SK-N-SH treated with all-trans-retinoic acid at 6 μM for 48 hours (cell line): ENCODE measurements around the gene ANKIB1.

ENCODE experiments used
- ATAC-seq: fragments of 200-7000 bp; cut with Tn5 transposase; 3 replicates; pipeline ENCODE4 v1.9.1; 2020; ENCODE audit warnings: mild to moderate bottlenecking, moderate library complexity
- ARNTL ChIP-seq: fragments of 450-650 bp; formaldehyde crosslinking; IDR thresholded peaks from 2 replicates; pipeline ENCODE4 v1.5.0; 2020; ENCODE audit warnings: low read depth, mild to moderate bottlenecking, moderate library complexity, borderline replicate concordance
- BACH2 ChIP-seq: fragments of 250-450 bp; sonication (Bioruptor Pico); IDR thresholded peaks from 2 replicates; pipeline ENCODE4 v1.9.0; 2021; ENCODE audit warnings: mild to moderate bottlenecking, borderline replicate concordance
- CSDC2 ChIP-seq: fragments of 250-450 bp; sonication (Bioruptor Pico); IDR thresholded peaks from 2 replicates; pipeline ENCODE4 v1.5.0; 2020; ENCODE audit warnings: mild to moderate bottlenecking, moderate library complexity
- ESRRG ChIP-seq: fragments of 250-450 bp; sonication (Bioruptor Pico); IDR thresholded peaks from 2 replicates; pipeline ENCODE4 v1.6.1; 2021; ENCODE audit warnings: mild to moderate bottlenecking
- GLIS3 ChIP-seq: fragments of 250-450 bp; sonication (Bioruptor Pico); IDR thresholded peaks from 2 replicates; pipeline ENCODE4 v1.5.0; 2020; ENCODE audit warnings: mild to moderate bottlenecking, moderate library complexity
- ISL1 ChIP-seq: fragments of 250-450 bp; sonication (Bioruptor Pico); IDR thresholded peaks from 2 replicates; pipeline ENCODE4 v2.1.2; 2022; ENCODE audit warnings: mild to moderate bottlenecking, moderate library complexity
- OSR1 ChIP-seq: fragments of 250-450 bp; sonication (Bioruptor Pico); IDR thresholded peaks from 2 replicates; pipeline ENCODE4 v1.8.0; 2022; ENCODE audit warnings: moderate library complexity, mild to moderate bottlenecking, inconsistent platforms
- PATZ1 ChIP-seq: fragments of 250-450 bp; sonication (Bioruptor Pico); IDR thresholded peaks from 2 replicates; pipeline ENCODE4 v1.8.0; 2020; ENCODE audit warnings: mild to moderate bottlenecking, moderate library complexity, borderline replicate concordance
- POU6F1 ChIP-seq: fragments of 250-450 bp; sonication (Bioruptor Pico); IDR thresholded peaks from 2 replicates; pipeline ENCODE4 v1.8.0; 2021; ENCODE audit warnings: low read depth, mild to moderate bottlenecking, moderate library complexity, borderline replicate concordance
- PPARA ChIP-seq: fragments of 250-450 bp; sonication (Bioruptor Pico); IDR thresholded peaks from 2 replicates; pipeline ENCODE4 v1.5.0; 2020; ENCODE audit warnings: mild to moderate bottlenecking, borderline replicate concordance
- RARB ChIP-seq: fragments of 250-450 bp; sonication (Bioruptor Pico); IDR thresholded peaks from 2 replicates; pipeline ENCODE4 v1.8.0; 2021; ENCODE audit warnings: mild to moderate bottlenecking, moderate library complexity
- SNAI2 ChIP-seq: fragments of 250-450 bp; sonication (Bioruptor Pico); IDR thresholded peaks from 2 replicates; pipeline ENCODE4 v1.5.0; 2020; ENCODE audit warnings: mild to moderate bottlenecking, moderate library complexity
- TCF4 ChIP-seq: fragments of 250-450 bp; sonication (Bioruptor Pico); IDR thresholded peaks from 2 replicates; pipeline ENCODE4 v1.8.0; 2021; ENCODE audit warnings: mild to moderate bottlenecking, moderate library complexity, borderline replicate concordance
- TOX ChIP-seq: fragments of 250-450 bp; sonication (Bioruptor Pico); IDR thresholded peaks from 2 replicates; pipeline ENCODE4 v1.8.0; 2021; ENCODE audit warnings: mild to moderate bottlenecking, moderate library complexity, borderline replicate concordance
- ZC3H10 ChIP-seq: fragments of 250-450 bp; sonication (Bioruptor Pico); IDR thresholded peaks from 2 replicates; pipeline ENCODE4 v1.5.1; 2021; ENCODE audit warnings: mild to moderate bottlenecking, moderate library complexity
- ZFP3 ChIP-seq: fragments of 250-450 bp; sonication (Bioruptor Pico); IDR thresholded peaks from 2 replicates; pipeline ENCODE4 v1.5.0; 2020; ENCODE audit warnings: mild to moderate bottlenecking, moderate library complexity
- ZFP30 ChIP-seq: fragments of 450-650 bp; formaldehyde crosslinking; IDR thresholded peaks from 2 replicates; pipeline ENCODE4 v1.5.0; 2022; ENCODE audit warnings: mild to moderate bottlenecking, moderate library complexity
- ZNF565 ChIP-seq: fragments of 450-650 bp; formaldehyde crosslinking; conservative IDR thresholded peaks from 2 replicates; pipeline ENCODE4 v1.5.0; 2020; ENCODE audit warnings: low read depth, mild to moderate bottlenecking, moderate library complexity
- ZNF70 ChIP-seq: fragments of 450-650 bp; formaldehyde crosslinking; IDR thresholded peaks from 2 replicates; pipeline ENCODE4 v1.5.0; 2020; ENCODE audit warnings: mild to moderate bottlenecking, moderate library complexity
- ZNF8 ChIP-seq: fragments of 450-650 bp; formaldehyde crosslinking; IDR thresholded peaks from 2 replicates; pipeline ENCODE4 v1.5.0; 2020; ENCODE audit warnings: mild to moderate bottlenecking, moderate library complexity
- TF ChIP-seq, protein P1 (sequence below): fragments of 250-450 bp; sonication (Bioruptor Pico); IDR thresholded peaks from 2 replicates; pipeline ENCODE4 v1.5.1; 2021; ENCODE audit warnings: mild to moderate bottlenecking, moderate library complexity
- TF ChIP-seq, protein P2 (sequence below): fragments of 250-450 bp; sonication (Bioruptor Pico); IDR thresholded peaks from 2 replicates; pipeline ENCODE4 v1.5.1; 2020; ENCODE audit warnings: low read depth, mild to moderate bottlenecking, moderate library complexity

ANKIB1 gene

GRCh38 chr7:92275327-92275726 is 29.6 kb downstream of the ANKIB1 start:
- ATAC-seq: no peak

GRCh38 chr7:92276460-92276864 is 30.7 kb downstream of the ANKIB1 start:
- TF ChIP-seq GLIS3 (CRISPR knock-in tag) (no peak), ZFP30 (no peak), SNAI2 (CRISPR knock-in tag) (no peak), ZNF8 (CRISPR knock-in tag) (no peak), PPARA (no peak), BACH2 (CRISPR knock-in tag) (no peak), ZNF565 (CRISPR knock-in tag) (no peak), ZNF70 (CRISPR knock-in tag) (no peak), ZC3H10 (CRISPR knock-in tag) (no peak), TCF4 (no peak)
- TF ChIP-seq, protein P1, sequence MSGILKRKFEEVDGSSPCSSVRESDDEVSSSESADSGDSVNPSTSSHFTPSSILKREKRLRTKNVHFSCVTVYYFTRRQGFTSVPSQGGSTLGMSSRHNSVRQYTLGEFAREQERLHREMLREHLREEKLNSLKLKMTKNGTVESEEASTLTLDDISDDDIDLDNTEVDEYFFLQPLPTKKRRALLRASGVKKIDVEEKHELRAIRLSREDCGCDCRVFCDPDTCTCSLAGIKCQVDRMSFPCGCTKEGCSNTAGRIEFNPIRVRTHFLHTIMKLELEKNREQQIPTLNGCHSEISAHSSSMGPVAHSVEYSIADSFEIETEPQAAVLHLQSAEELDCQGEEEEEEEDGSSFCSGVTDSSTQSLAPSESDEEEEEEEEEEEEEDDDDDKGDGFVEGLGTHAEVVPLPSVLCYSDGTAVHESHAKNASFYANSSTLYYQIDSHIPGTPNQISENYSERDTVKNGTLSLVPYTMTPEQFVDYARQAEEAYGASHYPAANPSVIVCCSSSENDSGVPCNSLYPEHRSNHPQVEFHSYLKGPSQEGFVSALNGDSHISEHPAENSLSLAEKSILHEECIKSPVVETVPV (CRISPR knock-in tag): no peak
- TF ChIP-seq, protein P2, sequence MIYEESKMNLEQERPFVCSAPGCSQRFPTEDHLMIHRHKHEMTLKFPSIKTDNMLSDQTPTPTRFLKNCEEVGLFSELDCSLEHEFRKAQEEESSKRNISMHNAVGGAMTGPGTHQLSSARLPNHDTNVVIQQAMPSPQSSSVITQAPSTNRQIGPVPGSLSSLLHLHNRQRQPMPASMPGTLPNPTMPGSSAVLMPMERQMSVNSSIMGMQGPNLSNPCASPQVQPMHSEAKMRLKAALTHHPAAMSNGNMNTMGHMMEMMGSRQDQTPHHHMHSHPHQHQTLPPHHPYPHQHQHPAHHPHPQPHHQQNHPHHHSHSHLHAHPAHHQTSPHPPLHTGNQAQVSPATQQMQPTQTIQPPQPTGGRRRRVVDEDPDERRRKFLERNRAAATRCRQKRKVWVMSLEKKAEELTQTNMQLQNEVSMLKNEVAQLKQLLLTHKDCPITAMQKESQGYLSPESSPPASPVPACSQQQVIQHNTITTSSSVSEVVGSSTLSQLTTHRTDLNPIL (CRISPR knock-in tag): no peak
- no peak for ATAC-seq

More at GRCh38 chr7:92275327-92275726, 29.6 kb downstream of the ANKIB1 start:
- no peak for TF ChIP-seq ZNF70 (CRISPR knock-in tag)
- no peak for TF ChIP-seq ESRRG
- TF ChIP-seq ISL1: no peak
- no peak for TF ChIP-seq ZFP30
- no peak for TF ChIP-seq ZC3H10 (CRISPR knock-in tag)
- TF ChIP-seq PPARA: no peak
- no peak for TF ChIP-seq RARB
- TF ChIP-seq BACH2 (CRISPR knock-in tag): no peak
- TF ChIP-seq, all 23 proteins: peak for 0

GRCh38 chr7:92279396-92280031 is 33.7 kb downstream of the ANKIB1 start:
- TF ChIP-seq POU6F1 (no peak), ARNTL (CRISPR knock-in tag) (no peak), ZFP30 (no peak), TCF4 (no peak), RARB (no peak), BACH2 (CRISPR knock-in tag) (no peak), ZFP3 (no peak), ZC3H10 (CRISPR knock-in tag) (no peak), OSR1 (CRISPR knock-in tag) (no peak), SNAI2 (CRISPR knock-in tag) (no peak), PPARA (no peak), ESRRG (no peak), PATZ1 (no peak), TOX (no peak), ZNF70 (CRISPR knock-in tag) (no peak), CSDC2 (no peak), GLIS3 (CRISPR knock-in tag) (no peak), ZNF565 (CRISPR knock-in tag) (no peak), ISL1 (no peak)
- TF ChIP-seq, protein P1 (CRISPR knock-in tag): no peak

More at GRCh38 chr7:92279396-92280031, 33.7 kb downstream of the ANKIB1 start:
- no peak for ATAC-seq
